PFSK-1 (cell line): Measurements from ENCODE around the gene IVNS1ABP.

Source experiments
- POLR2AphosphoS5 ChIP-seq: IDR thresholded peaks from 2 replicates; pipeline ENCODE4 v1.6.1; 2012; ENCODE audit warnings: low read depth, mild to moderate bottlenecking, control low read depth, low read length, moderate library complexity
- TAF1 ChIP-seq: IDR thresholded peaks from 2 replicates; pipeline ENCODE4 v1.6.1; 2012; ENCODE audit warnings: low read length, control low read depth, borderline replicate concordance; ENCODE audit not compliant: insufficient read depth

DNA sequence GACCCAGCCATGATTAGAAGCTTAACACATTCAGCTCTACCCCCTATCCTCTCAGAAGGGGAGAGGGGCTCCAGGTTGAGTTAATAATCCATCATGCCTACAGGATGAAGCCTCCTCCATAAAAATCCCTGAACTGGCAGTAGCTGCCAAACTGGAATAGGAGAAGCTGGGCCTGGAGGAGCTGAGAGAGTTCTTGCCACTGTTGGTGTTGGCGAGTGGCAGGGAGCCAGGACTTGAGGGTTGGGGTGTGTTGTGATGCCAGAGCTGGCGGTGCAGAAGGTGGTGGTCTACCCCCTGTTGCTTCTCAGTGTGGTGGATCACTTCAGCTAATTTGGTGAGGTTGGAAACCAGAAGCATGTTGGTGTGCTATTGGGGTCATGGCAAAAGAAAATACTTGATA is 36.5 kb downstream of the IVNS1ABP start:
- no peak for TF ChIP-seq TAF1
- no peak for TF ChIP-seq POLR2AphosphoS5
